Esophagus muscularis mucosa (tissue), 3 donors: ENCODE results near the gene ZDHHC6.

ENCODE experiments used
- EP300 ChIP-seq: sonication (generic); formaldehyde crosslinking; IDR thresholded peaks from one replicate; pipeline ENCODE4 v1.6.1; 2017; ENCODE audit warnings: antibody characterized with exemption
- TF ChIP-seq, protein P1 (sequence below), 3 experiments: fragments of 200-600 bp in 2 of 3; fragments of 450-650 bp in 1 of 3; sonication (generic) in 2 of 3; IDR thresholded peaks; one replicate each; pipeline ENCODE4 v1.5.1; 2017 to 2019; ENCODE audit warnings: antibody characterized with exemption in 3 of 3, mild to moderate bottlenecking in 2 of 3, moderate library complexity in 1 of 3

DNA sequence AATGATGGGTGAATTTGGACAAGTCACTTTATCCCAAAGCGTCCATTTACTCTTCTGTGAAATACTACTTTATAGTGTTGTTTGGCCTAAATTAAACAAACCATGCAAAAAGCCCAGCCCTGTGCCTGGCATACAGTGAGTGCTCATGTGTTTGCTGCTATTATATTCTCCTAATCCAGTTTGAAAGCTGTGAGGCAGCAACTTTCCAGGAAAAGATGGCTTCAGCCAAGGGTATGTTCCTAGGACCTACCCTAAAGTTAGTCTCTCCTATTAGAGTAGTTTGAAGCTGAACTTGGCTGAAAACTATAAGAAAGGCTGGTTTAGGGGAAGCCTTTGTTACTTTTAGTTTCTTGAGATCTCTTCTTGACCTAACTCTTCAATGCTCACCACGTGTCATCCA is 52.9 kb downstream of the ZDHHC6 start:
- TF ChIP-seq, protein P1, sequence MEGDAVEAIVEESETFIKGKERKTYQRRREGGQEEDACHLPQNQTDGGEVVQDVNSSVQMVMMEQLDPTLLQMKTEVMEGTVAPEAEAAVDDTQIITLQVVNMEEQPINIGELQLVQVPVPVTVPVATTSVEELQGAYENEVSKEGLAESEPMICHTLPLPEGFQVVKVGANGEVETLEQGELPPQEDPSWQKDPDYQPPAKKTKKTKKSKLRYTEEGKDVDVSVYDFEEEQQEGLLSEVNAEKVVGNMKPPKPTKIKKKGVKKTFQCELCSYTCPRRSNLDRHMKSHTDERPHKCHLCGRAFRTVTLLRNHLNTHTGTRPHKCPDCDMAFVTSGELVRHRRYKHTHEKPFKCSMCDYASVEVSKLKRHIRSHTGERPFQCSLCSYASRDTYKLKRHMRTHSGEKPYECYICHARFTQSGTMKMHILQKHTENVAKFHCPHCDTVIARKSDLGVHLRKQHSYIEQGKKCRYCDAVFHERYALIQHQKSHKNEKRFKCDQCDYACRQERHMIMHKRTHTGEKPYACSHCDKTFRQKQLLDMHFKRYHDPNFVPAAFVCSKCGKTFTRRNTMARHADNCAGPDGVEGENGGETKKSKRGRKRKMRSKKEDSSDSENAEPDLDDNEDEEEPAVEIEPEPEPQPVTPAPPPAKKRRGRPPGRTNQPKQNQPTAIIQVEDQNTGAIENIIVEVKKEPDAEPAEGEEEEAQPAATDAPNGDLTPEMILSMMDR (IDR thresholded peaks at IDR 0.05), result no peak
- TF ChIP-seq EP300, result no peak
